ENCODE measurements around the gene IGSF21. TPM values are rescaled to one million over a fixed set of nuclear protein-coding genes. Genes with fewer than 3 reads are reported as not detected.

IGSF21 gene
- total and polyA plus RNA-seq, 2 donors (not counting 1 experiment from before 2014, with no cell fraction given), result not detected

DNA sequence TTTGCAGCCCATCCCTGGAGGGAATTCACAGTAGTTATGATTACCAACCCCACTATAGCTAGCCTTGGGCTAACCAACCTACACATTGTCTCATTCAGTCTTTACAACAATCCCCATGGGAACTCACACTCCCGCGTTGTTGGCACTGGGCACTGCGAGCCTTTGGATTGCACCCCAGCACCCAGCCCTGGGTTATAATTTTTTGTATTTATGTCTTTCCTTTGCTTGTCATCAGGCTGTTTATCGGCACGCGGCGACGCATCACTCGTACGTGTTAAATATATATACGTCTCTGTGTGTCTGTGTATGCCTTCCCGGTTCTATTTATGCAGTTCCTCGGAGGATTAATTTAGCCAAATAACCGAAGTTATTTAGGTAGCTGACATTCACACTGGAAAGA is 47.2 kb upstream of the IGSF21 start:
- 94% methylated on average over 12 of the region's 14 CpGs for WGBS (ENCODE audit: insufficient coverage)
- POLR2A ChIA-PET, result no interaction called here
- TF ChIP-seq, protein P1, sequence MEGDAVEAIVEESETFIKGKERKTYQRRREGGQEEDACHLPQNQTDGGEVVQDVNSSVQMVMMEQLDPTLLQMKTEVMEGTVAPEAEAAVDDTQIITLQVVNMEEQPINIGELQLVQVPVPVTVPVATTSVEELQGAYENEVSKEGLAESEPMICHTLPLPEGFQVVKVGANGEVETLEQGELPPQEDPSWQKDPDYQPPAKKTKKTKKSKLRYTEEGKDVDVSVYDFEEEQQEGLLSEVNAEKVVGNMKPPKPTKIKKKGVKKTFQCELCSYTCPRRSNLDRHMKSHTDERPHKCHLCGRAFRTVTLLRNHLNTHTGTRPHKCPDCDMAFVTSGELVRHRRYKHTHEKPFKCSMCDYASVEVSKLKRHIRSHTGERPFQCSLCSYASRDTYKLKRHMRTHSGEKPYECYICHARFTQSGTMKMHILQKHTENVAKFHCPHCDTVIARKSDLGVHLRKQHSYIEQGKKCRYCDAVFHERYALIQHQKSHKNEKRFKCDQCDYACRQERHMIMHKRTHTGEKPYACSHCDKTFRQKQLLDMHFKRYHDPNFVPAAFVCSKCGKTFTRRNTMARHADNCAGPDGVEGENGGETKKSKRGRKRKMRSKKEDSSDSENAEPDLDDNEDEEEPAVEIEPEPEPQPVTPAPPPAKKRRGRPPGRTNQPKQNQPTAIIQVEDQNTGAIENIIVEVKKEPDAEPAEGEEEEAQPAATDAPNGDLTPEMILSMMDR (IDR thresholded peaks at IDR 0.05), result no peak
- TF ChIP-seq EZH2 (IDR thresholded peaks at IDR 0.05; ENCODE audit: borderline replicate concordance, insufficient read depth, low read depth, low read length, poor library complexity, severe bottlenecking), result no peak
- H3K9me3 Mint-ChIP-seq (ENCODE audit: insufficient read depth), result peaks cover 2% of the 10 kb centered on the region
- Histone ChIP-seq H3K27me3 (replicated peaks in 1 of 4; ENCODE audit: control extremely low read depth in 1 of 4, control insufficient read depth in 3 of 4, insufficient read depth in 4 of 4, low read length in 3 of 4) (peaks cover 0 to 12% (median 2%) of the 10 kb centered on the region in 4 experiments), H3K36me3 (replicated peaks in 1 of 2; ENCODE audit: control extremely low read depth in 1 of 2, control insufficient read depth in 1 of 2, extremely low read depth in 1 of 2, insufficient read depth in 2 of 2, low read length in 1 of 2) (no peaks in the 10 kb centered on the region), H3K9ac (ENCODE audit: low read length) (no peak overlapping the region), H2AFZ (ENCODE audit: insufficient read depth, low read depth, low read length, poor library complexity, severe bottlenecking) (no peak overlapping the region), H3K9me3 (ENCODE audit: control extremely low read depth in 1 of 3, control insufficient read depth in 2 of 3, insufficient read depth in 1 of 3, low read length in 2 of 3) (peaks cover 0 to 4% (median 0%) of the 10 kb centered on the region in 3 donors), H3K4me2 (replicated peaks; ENCODE audit: low read depth, low read length, poor library complexity, severe bottlenecking) (no peak overlapping the region), H3K27ac (ENCODE audit: low read length in 2 of 2) (no peak overlapping the region), H4K20me1 (ENCODE audit: control insufficient read depth, insufficient read depth, low read length, poor library complexity, severe bottlenecking) (no peaks in the 10 kb centered on the region), H3K4me3 (ENCODE audit: control extremely low read depth in 1 of 5, extremely low read depth in 1 of 5, insufficient read depth in 1 of 5, low read depth in 2 of 5, low read length in 4 of 5) (no peak overlapping the region), H3K79me2 (ENCODE audit: control insufficient read depth, insufficient read depth, low read length) (no peaks in the 10 kb centered on the region), H3K4me1 (ENCODE audit: control insufficient read depth in 2 of 2, insufficient read depth in 2 of 2, low read length in 2 of 2) (no peaks in the 10 kb centered on the region)
- no peak overlapping the region for H3K4me3 Mint-ChIP-seq
- peaks cover 14% of the 10 kb centered on the region for H3K27me3 Mint-ChIP-seq
- ATAC-seq (ENCODE audit: low read depth) (no peak), DNase-seq (no peak)
- no peaks in the 10 kb centered on the region for H3K4me1 Mint-ChIP-seq
- intact Hi-C loops (cut with micrococcal nuclease), result no loop called here
- CTCF ChIA-PET, result no interaction called here
- no peak overlapping the region for H3K27ac Mint-ChIP-seq

GRCh38 chr1:18062185-18062584 is 45.4 kb upstream of the IGSF21 start:
- no peak overlapping the region for H3K9ac ChIP-seq (ENCODE audit: low read length)
- no peak for TF ChIP-seq EZH2 (IDR thresholded peaks at IDR 0.05; ENCODE audit: borderline replicate concordance, insufficient read depth, low read depth, low read length, poor library complexity, severe bottlenecking)
- TF ChIP-seq, protein P1 (IDR thresholded peaks at IDR 0.05), result no peak
- H4K20me1 ChIP-seq (ENCODE audit: control insufficient read depth, insufficient read depth, low read length, poor library complexity, severe bottlenecking), result no peaks in the 10 kb centered on the region
- ChIA-PET CTCF (no interaction called here), POLR2A (no interaction called here)
- no peak overlapping the region for H3K4me2 ChIP-seq (replicated peaks; ENCODE audit: low read depth, low read length, poor library complexity, severe bottlenecking)
- H3K4me3 ChIP-seq (ENCODE audit: control extremely low read depth in 1 of 5, extremely low read depth in 1 of 5, insufficient read depth in 1 of 5, low read depth in 2 of 5, low read length in 4 of 5), result no peak overlapping the region
- no peaks in the 10 kb centered on the region for H3K4me1 ChIP-seq (ENCODE audit: control insufficient read depth in 2 of 2, insufficient read depth in 2 of 2, low read length in 2 of 2)
- H3K27ac ChIP-seq (ENCODE audit: low read length in 2 of 2), result no peak overlapping the region
- no peaks in the 10 kb centered on the region for H3K79me2 ChIP-seq (ENCODE audit: control insufficient read depth, insufficient read depth, low read length)
- intact Hi-C loops (cut with micrococcal nuclease), result no loop called here
- no peaks in the 10 kb centered on the region for H3K36me3 ChIP-seq (replicated peaks in 1 of 2; ENCODE audit: control extremely low read depth in 1 of 2, control insufficient read depth in 1 of 2, extremely low read depth in 1 of 2, insufficient read depth in 2 of 2, low read length in 1 of 2)
- ATAC-seq (ENCODE audit: low read depth), result no peak
- Mint-ChIP-seq H3K9me3 (ENCODE audit: insufficient read depth) (peaks cover 2% of the 10 kb centered on the region), H3K27ac (no peak overlapping the region), H3K27me3 (peaks cover 23% of the 10 kb centered on the region), H3K4me3 (no peak overlapping the region), H3K4me1 (no peaks in the 10 kb centered on the region)
- H3K27me3 ChIP-seq (replicated peaks in 1 of 4; ENCODE audit: control extremely low read depth in 1 of 4, control insufficient read depth in 3 of 4, insufficient read depth in 4 of 4, low read length in 3 of 4), result peaks cover 0 to 12% (median 2%) of the 10 kb centered on the region in 4 experiments
- 70% methylated on average over 2 of the region's 3 CpGs for WGBS (ENCODE audit: insufficient coverage)
- no peak overlapping the region for H2AFZ ChIP-seq (ENCODE audit: insufficient read depth, low read depth, low read length, poor library complexity, severe bottlenecking)
- no peak for DNase-seq
- H3K9me3 ChIP-seq (ENCODE audit: control extremely low read depth in 1 of 3, control insufficient read depth in 2 of 3, insufficient read depth in 1 of 3, low read length in 2 of 3), result peaks cover 0 to 4% (median 0%) of the 10 kb centered on the region in 3 donors
